ENCODE results near the gene CXCL10.

- TF ChIP-seq, protein P1, sequence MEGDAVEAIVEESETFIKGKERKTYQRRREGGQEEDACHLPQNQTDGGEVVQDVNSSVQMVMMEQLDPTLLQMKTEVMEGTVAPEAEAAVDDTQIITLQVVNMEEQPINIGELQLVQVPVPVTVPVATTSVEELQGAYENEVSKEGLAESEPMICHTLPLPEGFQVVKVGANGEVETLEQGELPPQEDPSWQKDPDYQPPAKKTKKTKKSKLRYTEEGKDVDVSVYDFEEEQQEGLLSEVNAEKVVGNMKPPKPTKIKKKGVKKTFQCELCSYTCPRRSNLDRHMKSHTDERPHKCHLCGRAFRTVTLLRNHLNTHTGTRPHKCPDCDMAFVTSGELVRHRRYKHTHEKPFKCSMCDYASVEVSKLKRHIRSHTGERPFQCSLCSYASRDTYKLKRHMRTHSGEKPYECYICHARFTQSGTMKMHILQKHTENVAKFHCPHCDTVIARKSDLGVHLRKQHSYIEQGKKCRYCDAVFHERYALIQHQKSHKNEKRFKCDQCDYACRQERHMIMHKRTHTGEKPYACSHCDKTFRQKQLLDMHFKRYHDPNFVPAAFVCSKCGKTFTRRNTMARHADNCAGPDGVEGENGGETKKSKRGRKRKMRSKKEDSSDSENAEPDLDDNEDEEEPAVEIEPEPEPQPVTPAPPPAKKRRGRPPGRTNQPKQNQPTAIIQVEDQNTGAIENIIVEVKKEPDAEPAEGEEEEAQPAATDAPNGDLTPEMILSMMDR (IDR thresholded peaks at IDR 0.05): no peak
- no peak for TF ChIP-seq POLR2A (IDR thresholded peaks at IDR 0.05)
- TF ChIP-seq EP300 (IDR thresholded peaks at IDR 0.05): no peak
- TF ChIP-seq POLR2AphosphoS5 (IDR thresholded peaks at IDR 0.05): no peak
Observed at GRCh38 chr4:76035141-76035540, 11.8 kb upstream of the CXCL10 start.

Measured in suprapubic skin (tissue), 4 donors.